GM10248 (cell line): Measurements from ENCODE around the gene PPP5C.

ENCODE experiments used
- CTCF ChIA-PET: fragments of 300-600 bp; sonication (Branson Sonifier 250); formaldehyde crosslinking; extraction: SDS; loops from one replicate; lab custom pipeline; 2021; ENCODE audit warnings: antibody characterized with exemption; lab: Yijun Ruan, JAX
- POLR2A ChIA-PET: fragments of 350-650 bp; sonication (Branson Sonifier 250); formaldehyde crosslinking; extraction: SDS; loops from one replicate; lab custom pipeline; 2020; ENCODE audit warnings: antibody characterized with exemption; lab: Yijun Ruan, JAX
- DNase-seq: peaks from one replicate; pipeline ENCODE4 v3.0.0; 2012; ENCODE audit errors: extremely low spot score
- CTCF ChIP-seq: IDR thresholded peaks from 2 replicates; pipeline ENCODE4 v1.5.1; 2012; ENCODE audit warnings: mild to moderate bottlenecking, low read depth; ENCODE audit errors: extremely low read depth, missing control alignments, control extremely low read depth

The PPP5C gene

GRCh38 chr19:46346821-46347571, at the start of gene PPP5C:
Gene PPP5C (plus strand): TSS chr19:46347087. CDS start chr19:46347097, 10 bp downstream.
- ChIA-PET POLR2A (interaction anchor here (0.6 to 0.9 kb wide), 3 partner anchors 15 to 1398 kb away, joined by 3 to 4 read pairs (median 3); no protein-coding TSS in a partner anchor), CTCF (interaction anchor here (0.7 to 2.7 kb wide), 8 partner anchors 10 to 173 kb away, joined by 3 to 31 read pairs (median 4); no protein-coding TSS in a partner anchor)

GRCh38 chr19:46297700-46298478, 49.0 kb upstream of the PPP5C start:
- TF ChIP-seq CTCF = no peak
- POLR2A ChIA-PET = no interaction called here
- no peak for DNase-seq
- CTCF ChIA-PET = no interaction called here

More at GRCh38 chr19:46346821-46347571, at the start of gene PPP5C:
- DNase-seq = peak; percentile 97
- TF ChIP-seq CTCF = peak; percentile 95

GRCh38 chr19:46298479-46299003, 48.3 kb upstream of the PPP5C start:
- POLR2A ChIA-PET = no interaction called here
- CTCF ChIA-PET = no interaction called here
- DNase-seq = no peak
- no peak for TF ChIP-seq CTCF

- POLR2A ChIA-PET = no interaction called here
- DNase-seq = no peak
- no peak for TF ChIP-seq CTCF
- CTCF ChIA-PET = no interaction called here
Observed at GRCh38 chr19:46299004-46299509, 47.8 kb upstream of the PPP5C start.

- POLR2A ChIA-PET = interaction anchor here (0.7 kb wide), 1 partner anchor 141 kb away, joined by 10 read pairs; no protein-coding TSS in a partner anchor
- no peak for TF ChIP-seq CTCF
- no peak for DNase-seq
- CTCF ChIA-PET = interaction anchor here (1.4 kb wide), 1 partner anchor 19 kb away, joined by 4 read pairs; no protein-coding TSS in a partner anchor
Observed at GRCh38 chr19:46299695-46300094, 47.2 kb upstream of the PPP5C start.

- DNase-seq = no peak
- ChIA-PET POLR2A (no interaction called here), CTCF (interaction anchor here (1.5 kb wide), 1 partner anchor 11 kb away, joined by 3 read pairs; no protein-coding TSS in a partner anchor)
- no peak for TF ChIP-seq CTCF
Observed at GRCh38 chr19:46303322-46303690, 43.6 kb upstream of the PPP5C start.
